Loucy (cell line): Measurements from ENCODE around the gene CNKSR2.

Source experiments
- H2AFZ ChIP-seq: fragments of 200-600 bp; sonication (generic); 2 replicates; pipeline ENCODE4 v1.6.0; 2016; ENCODE audit warnings: antibody characterized with exemption, mild to moderate bottlenecking, low read length, moderate library complexity
- H3F3A ChIP-seq: fragments of 200-600 bp; 2 replicates; pipeline ENCODE4 v1.6.0; 2016; ENCODE audit warnings: antibody characterized with exemption, low read depth, mild to moderate bottlenecking
- H3K27me3 ChIP-seq: fragments of 200-600 bp; sonication (generic); 2 replicates; pipeline ENCODE4 v1.6.1; 2014; ENCODE audit warnings: low read length, mild to moderate bottlenecking; ENCODE audit not compliant: insufficient read depth, poor library complexity, severe bottlenecking
- H3K36me3 ChIP-seq: fragments of 200-600 bp; sonication (generic); 2 replicates; pipeline ENCODE4 v1.6.1; 2016; ENCODE audit warnings: low read length; ENCODE audit not compliant: insufficient read depth
- H3K4me1 ChIP-seq: fragments of 200-600 bp; sonication (generic); 2 replicates; pipeline ENCODE4 v1.5.1; 2014; ENCODE audit warnings: low read length, mild to moderate bottlenecking; ENCODE audit not compliant: insufficient read depth, poor library complexity, severe bottlenecking
- H3K4me2 ChIP-seq: fragments of 200-600 bp; sonication (generic); 2 replicates; pipeline ENCODE4 v1.6.0; 2014; ENCODE audit warnings: antibody characterized with exemption, low read length, low read depth, mild to moderate bottlenecking; ENCODE audit not compliant: poor library complexity, severe bottlenecking
- H3K4me3 ChIP-seq: fragments of 200-600 bp; sonication (generic); 2 replicates; pipeline ENCODE4 v1.5.1; 2014; ENCODE audit warnings: low read length, mild to moderate bottlenecking, mixed read lengths; ENCODE audit not compliant: poor library complexity, severe bottlenecking
- H3K79me2 ChIP-seq: fragments of 200-600 bp; sonication (generic); 2 replicates; pipeline ENCODE4 v1.6.1; 2014; ENCODE audit warnings: low read length; ENCODE audit not compliant: insufficient read depth
- H3K9ac ChIP-seq: fragments of 200-600 bp; sonication (generic); 2 replicates; pipeline ENCODE4 v1.6.0; 2014; ENCODE audit warnings: mild to moderate bottlenecking, low read depth, low read length, moderate library complexity; ENCODE audit not compliant: poor library complexity, severe bottlenecking
- H3K9me2 ChIP-seq: fragments of 200-600 bp; sonication (generic); replicated peaks from 2 replicates; pipeline ENCODE4 v1.6.1; 2016; ENCODE audit warnings: low read depth, low read length, mixed read lengths
- H3K9me3 ChIP-seq: fragments of 200-600 bp; sonication (generic); 2 replicates; pipeline ENCODE4 v1.6.1; 2014; ENCODE audit warnings: mild to moderate bottlenecking, antibody characterized with exemption, low read length, low read depth; ENCODE audit not compliant: insufficient read depth
- H4K20me1 ChIP-seq: fragments of 200-600 bp; sonication (generic); 2 replicates; pipeline ENCODE4 v1.6.0; 2014; ENCODE audit warnings: antibody characterized with exemption, low read length, mild to moderate bottlenecking; ENCODE audit not compliant: insufficient read depth, poor library complexity, severe bottlenecking
- CTCF ChIP-seq: fragments of 200-600 bp; sonication (generic); conservative IDR thresholded peaks from 2 replicates; pipeline ENCODE4 v1.5.1; 2014; ENCODE audit warnings: mild to moderate bottlenecking, antibody characterized with exemption, low read length
- EZH2phosphoT487 ChIP-seq: fragments of 200-600 bp; IDR thresholded peaks from 2 replicates; pipeline ENCODE4 v1.6.1; 2018; ENCODE audit warnings: antibody characterized with exemption, mild to moderate bottlenecking, moderate library complexity, borderline replicate concordance

CNKSR2 gene

GRCh38 chrX:21661316-21661715 is 287.1 kb downstream of the CNKSR2 start:
- Histone ChIP-seq H3K36me3 (no peaks in the 10 kb centered on the region), H3K4me1 (no peaks in the 10 kb centered on the region), H3K27me3 (no peaks in the 10 kb centered on the region), H2AFZ (no peak overlapping the region), H3K9ac (no peak overlapping the region), H3F3A (no peaks in the 10 kb centered on the region), H4K20me1 (no peaks in the 10 kb centered on the region), H3K4me3 (no peak overlapping the region), H3K9me2 (no peaks in the 10 kb centered on the region), H3K4me2 (no peak overlapping the region), H3K79me2 (no peaks in the 10 kb centered on the region), H3K9me3 (no peaks in the 10 kb centered on the region)
- no peak for TF ChIP-seq CTCF
- no peak for TF ChIP-seq EZH2phosphoT487

GRCh38 chrX:21662761-21663160 is 288.5 kb downstream of the CNKSR2 start:
- Histone ChIP-seq H2AFZ (no peak overlapping the region), H3K4me1 (no peaks in the 10 kb centered on the region), H3K79me2 (no peaks in the 10 kb centered on the region), H3K9me2 (no peaks in the 10 kb centered on the region), H3K9me3 (no peaks in the 10 kb centered on the region), H3K27me3 (no peaks in the 10 kb centered on the region), H3K4me3 (no peak overlapping the region), H3F3A (no peaks in the 10 kb centered on the region), H3K9ac (no peak overlapping the region), H3K36me3 (no peaks in the 10 kb centered on the region), H4K20me1 (no peaks in the 10 kb centered on the region), H3K4me2 (no peak overlapping the region)
- no peak for TF ChIP-seq EZH2phosphoT487
- no peak for TF ChIP-seq CTCF

- no peaks in the 10 kb centered on the region for H3K4me1 ChIP-seq
- H3K27me3 ChIP-seq = no peaks in the 10 kb centered on the region
- H3K36me3 ChIP-seq = no peaks in the 10 kb centered on the region
- H3F3A ChIP-seq = no peaks in the 10 kb centered on the region
- H3K9me2 ChIP-seq = no peaks in the 10 kb centered on the region
- H2AFZ ChIP-seq = no peak overlapping the region
- TF ChIP-seq CTCF (no peak), EZH2phosphoT487 (no peak)
- no peak overlapping the region for H3K4me2 ChIP-seq
- H3K79me2 ChIP-seq = no peaks in the 10 kb centered on the region
- no peak overlapping the region for H3K4me3 ChIP-seq
- no peak overlapping the region for H3K9ac ChIP-seq
- no peaks in the 10 kb centered on the region for H3K9me3 ChIP-seq
- H4K20me1 ChIP-seq = no peaks in the 10 kb centered on the region
Measured at GRCh38 chrX:21666252-21666651, 292.0 kb downstream of the CNKSR2 start.
